Endothelial cell of umbilical vein (primary cell): ENCODE measurements around the gene CSRP1. TPM values are rescaled to one million over a fixed set of nuclear protein-coding genes. Genes with fewer than 3 reads are reported as not detected.

Experiments used
- BruUV-seq: library from RNA; stranded (reverse); fragments of 400-500 nt; replicated peaks from 2 replicates; lab custom pipeline; 2021; lab: Mats Ljungman, UMichigan
- CTCF ChIA-PET: fragments of 300-600, 350-600 bp; sonication (Branson Sonifier 250); formaldehyde crosslinking; loops from one replicate; lab custom pipeline; 2021; ENCODE audit warnings: antibody characterized with exemption, inconsistent platforms; lab: Charles Lee
- POLR2A ChIA-PET: fragments of 300-600, 350-600 bp; sonication (Branson Sonifier 250); formaldehyde crosslinking; loops from one replicate; lab custom pipeline; 2021; ENCODE audit warnings: antibody characterized with exemption, inconsistent platforms; lab: Charles Lee
- DNase-seq: peaks from one replicate; pipeline ENCODE4 v3.0.0-alpha.2; 2011; ENCODE audit warnings: low read depth, low spot score
- FAIRE-seq: peaks from 2 replicates; lab custom pipeline; 2011; peaks lifted over from hg19 to GRCh38; lab: Jason Lieb, UNC
- H2AFZ ChIP-seq: 2 replicates; pipeline ENCODE4 v1.6.0; 2012; ENCODE audit warnings: low read depth, low read length, control low read depth, inconsistent platforms
- H3K27ac ChIP-seq: 2 replicates; pipeline ENCODE4 v1.5.1; 2011; ENCODE audit warnings: low read depth, mild to moderate bottlenecking, control low read depth, low read length, moderate library complexity; ENCODE audit not compliant: insufficient read depth
- H3K27me3 ChIP-seq, 2 experiments: 2 replicates each; pipeline versions ENCODE4 v1.6.0 to v1.6.1; 2011; ENCODE audit warnings: low read length in 2 of 2, mixed read lengths in 1 of 2; ENCODE audit not compliant: control insufficient read depth in 2 of 2, insufficient read depth in 2 of 2
- H3K36me3 ChIP-seq, 2 experiments: 2 replicates in 1 of 2; 3 replicates in 1 of 2; pipeline ENCODE4 v1.5.1; 2011; ENCODE audit warnings: low read length in 2 of 2, mild to moderate bottlenecking in 1 of 2, moderate library complexity in 1 of 2; ENCODE audit not compliant: control insufficient read depth in 2 of 2, insufficient read depth in 2 of 2; ENCODE audit errors: extremely low read depth in 1 of 2
- H3K4me1 ChIP-seq: 3 replicates; pipeline ENCODE4 v1.5.1; 2011; ENCODE audit warnings: mild to moderate bottlenecking, low read length; ENCODE audit not compliant: control insufficient read depth, insufficient read depth; ENCODE audit errors: extremely low read depth
- H3K4me2 ChIP-seq: 2 replicates; pipeline ENCODE4 v1.6.1; 2011; ENCODE audit warnings: low read length, control low read depth, mixed read lengths; ENCODE audit not compliant: insufficient read depth
- H3K4me3 ChIP-seq, 3 experiments: fragments of 200-600 bp in 1 of 3; sonication (generic), shearing (Covaris generic) in 1 of 3; replicated peaks in 1 of 3; 2 replicates each; pipeline ENCODE4 v1.5.1; 2011 to 2016; ENCODE audit warnings: control low read depth in 3 of 3, low read length in 3 of 3, mild to moderate bottlenecking in 2 of 3, inconsistent platforms in 1 of 3, low read depth in 1 of 3, moderate library complexity in 1 of 3; ENCODE audit not compliant: insufficient read depth in 1 of 3
- H3K79me2 ChIP-seq: 2 replicates; pipeline ENCODE4 v1.6.0; 2012; ENCODE audit warnings: low read length, inconsistent platforms; ENCODE audit not compliant: control insufficient read depth, insufficient read depth
- H3K9ac ChIP-seq: replicated peaks from 2 replicates; pipeline ENCODE3; 2011; ENCODE audit warnings: low read length, control low read depth; ENCODE audit not compliant: insufficient read depth; ENCODE audit errors: extremely low read depth
- H3K9me1 ChIP-seq: replicated peaks from 3 replicates; pipeline ENCODE4 v1.6.0; 2011; ENCODE audit warnings: mild to moderate bottlenecking, low read length; ENCODE audit not compliant: control insufficient read depth, insufficient read depth; ENCODE audit errors: extremely low read depth
- H3K9me3 ChIP-seq: replicated peaks from 2 replicates; pipeline ENCODE4 v1.5.1; 2012; ENCODE audit warnings: low read length, inconsistent platforms; ENCODE audit not compliant: control insufficient read depth, insufficient read depth
- H4K20me1 ChIP-seq: replicated peaks from 2 replicates; pipeline ENCODE3; 2011; ENCODE audit warnings: mild to moderate bottlenecking, low read length; ENCODE audit not compliant: control insufficient read depth, insufficient read depth; ENCODE audit errors: extremely low read depth
- FOS ChIP-seq: IDR thresholded peaks from 2 replicates; pipeline ENCODE4 v1.6.1; 2011; ENCODE audit warnings: mild to moderate bottlenecking, low read length, moderate library complexity, borderline replicate concordance; ENCODE audit not compliant: insufficient read depth
- JUN ChIP-seq: IDR thresholded peaks from 2 replicates; pipeline ENCODE4 v1.6.1; 2011; ENCODE audit warnings: borderline replicate concordance, low read depth; ENCODE audit not compliant: insufficient read length, insufficient read depth
- MYC ChIP-seq: IDR thresholded peaks from one replicate; pipeline ENCODE4 v1.6.1; 2011; ENCODE audit warnings: mild to moderate bottlenecking, low read depth, low read length
- POLR2A ChIP-seq: IDR thresholded peaks from 2 replicates; pipeline ENCODE4 v1.6.1; 2012; ENCODE audit warnings: low read depth, mild to moderate bottlenecking, control low read depth, low read length
- POLR2AphosphoS5 ChIP-seq: IDR thresholded peaks from 2 replicates; pipeline ENCODE4 v1.6.1; 2012; ENCODE audit warnings: low read depth, mild to moderate bottlenecking, control low read depth, low read length, moderate library complexity; ENCODE audit not compliant: insufficient read depth
- dilution Hi-C: fragments of 300-500 bp; cut with MboI; formaldehyde crosslinking; loops from one replicate; pipeline ENCODE4 v1.15.0; 2019; ENCODE audit warnings: low sequenced_read_pairs; ENCODE audit not compliant: extremely low pct_ligation_motif_present
- intact Hi-C: fragments of 100-400 bp; cut with micrococcal nuclease; formaldehyde crosslinking; loops from one replicate; pipeline ENCODE4 v1.10.0; 2022
- polyA plus RNA-seq, 4 experiments: library from polyadenylated mRNA; depleted of rRNA in 3 of 4; stranded (reverse) in 3 of 4; unstranded in 1 of 4; fragments of >200 nt; gene quantifications; 2 replicates each; pipeline versions ENCODE4 v1.2.1 to v1.2.3, GENCODE V29; 2011 to 2012; ENCODE audit warnings: missing spikeins in 1 of 4
- total RNA-seq: library from RNA; stranded (reverse); gene quantifications from 2 replicates; pipeline ENCODE4 v1.2.3, GENCODE V29; 2021

Gene CSRP1
- total and polyA plus RNA-seq, 2 donors (not counting 3 experiments of a cell fraction or from before 2014, with no cell fraction given): 393 to 510 TPM

- ChIA-PET CTCF (interaction anchor here (1.2 to 28.3 kb wide), 5 partner anchors 1 to 69 kb away, joined by 4 to 1317 read pairs (median 17); partner anchors contain the start of gene CSRP1), POLR2A (interaction anchor here (0.6 to 7.8 kb wide), 7 partner anchors 8 to 920 kb away, joined by 3 to 124 read pairs (median 12); no protein-coding TSS in a partner anchor)
- TF ChIP-seq FOS: no peak
- peak; percentile 49 for TF ChIP-seq POLR2AphosphoS5
- peaks cover 75% of the 10 kb centered on the region for H3K79me2 ChIP-seq
- H3K9me3 ChIP-seq: no peaks in the 10 kb centered on the region
- no peaks in the 10 kb centered on the region for H3K9me1 ChIP-seq
- intact Hi-C loops: no loop called here
- no peaks in the 10 kb centered on the region for H4K20me1 ChIP-seq
- no peak for FAIRE-seq
- H3K27ac ChIP-seq: peak overlapping the region; percentile 89
- no peak for DNase-seq
- peak overlapping the region in 1 of 3 experiments; percentile 44 for H3K4me3 ChIP-seq
- H3K36me3 ChIP-seq: no peaks in the 10 kb centered on the region
- H2AFZ ChIP-seq: no peak overlapping the region
- H3K27me3 ChIP-seq: no peaks in the 10 kb centered on the region
- BruUV-seq: no TSS peak
- H3K4me1 ChIP-seq: peaks cover 60% of the 10 kb centered on the region
- H3K9ac ChIP-seq: peak overlapping the region; percentile 79
- peak overlapping the region; percentile 81 for H3K4me2 ChIP-seq
- dilution Hi-C loops: no loop called here
Measured at GRCh38 chr1:201504179-201504631, 2.7 kb downstream of the CSRP1 start.

GRCh38 chr1:201503397-201504176 is 3.3 kb downstream of the CSRP1 start:
- CTCF ChIA-PET: interaction anchor here (1.2 to 28.3 kb wide), 5 partner anchors 2 to 68 kb away, joined by 4 to 1317 read pairs (median 17); partner anchors contain the start of gene CSRP1
- peaks cover 61% of the 10 kb centered on the region for H3K4me1 ChIP-seq
- peaks cover 81% of the 10 kb centered on the region for H3K79me2 ChIP-seq
- BruUV-seq: TSS peak; percentile 53
- H3K27ac ChIP-seq: peak overlapping the region; percentile 89
- intact Hi-C loops: loop anchor here (1.0 kb wide), 3 partner anchors 9 to 35 kb away; no protein-coding TSS in a partner anchor
- H4K20me1 ChIP-seq: no peaks in the 10 kb centered on the region
- no peak overlapping the region for H2AFZ ChIP-seq
- dilution Hi-C loops: no loop called here
- H3K4me3 ChIP-seq: peak overlapping the region in 1 of 3 experiments; percentile 44
- DNase-seq (peak; percentile 96), FAIRE-seq (peak; percentile 98)
- peaks cover 1 to 2% of the 10 kb centered on the region in 2 experiments for H3K36me3 ChIP-seq
- no peaks in the 10 kb centered on the region for H3K27me3 ChIP-seq
- POLR2A ChIA-PET: interaction anchor here (0.6 to 7.8 kb wide), 7 partner anchors 9 to 919 kb away, joined by 3 to 124 read pairs (median 12); no protein-coding TSS in a partner anchor
- no peaks in the 10 kb centered on the region for H3K9me1 ChIP-seq
- H3K4me2 ChIP-seq: peak overlapping the region; percentile 81
- H3K9me3 ChIP-seq: no peaks in the 10 kb centered on the region
- TF ChIP-seq POLR2A (peak; percentile 69), MYC (no peak), POLR2AphosphoS5 (peak; percentile 73), JUN (peak; percentile 95)
- peak overlapping the region; percentile 88 for H3K9ac ChIP-seq
